ENCODE measurements around the gene STIM1.

Gene STIM1

GRCh38 chr11:3942160-3942955 is 86.9 kb downstream of the STIM1 start:
- no peak for TF ChIP-seq ZNF274 (IDR thresholded peaks at IDR 0.05; ENCODE audit: low read depth, low read length)
- no peak overlapping the region for H3K4me3 ChIP-seq (ENCODE audit: low read length)

- no peak for TF ChIP-seq ZNF274 (IDR thresholded peaks at IDR 0.05; ENCODE audit: low read depth, low read length)
- no peak overlapping the region for H3K4me3 ChIP-seq (ENCODE audit: low read length)
Measured at GRCh38 chr11:3942956-3943497, 87.6 kb downstream of the STIM1 start.

GRCh38 chr11:3944198-3944597 is 88.7 kb downstream of the STIM1 start:
- no peak overlapping the region for H3K4me3 ChIP-seq (ENCODE audit: low read length)

GRCh38 chr11:3946455-3947017 is 91.1 kb downstream of the STIM1 start:
- TF ChIP-seq ZNF274 (IDR thresholded peaks at IDR 0.05; ENCODE audit: low read depth, low read length) = no peak

More at GRCh38 chr11:3944198-3944597, 88.7 kb downstream of the STIM1 start:
- no peak for TF ChIP-seq ZNF274 (IDR thresholded peaks at IDR 0.05; ENCODE audit: low read depth, low read length)

GRCh38 chr11:3947061-3947460 is 91.6 kb downstream of the STIM1 start:
- peak overlapping the region; percentile 43; the same call in 1 of the 2 replicates for H3K4me3 ChIP-seq (ENCODE audit: low read length)
- no peak for TF ChIP-seq ZNF274 (IDR thresholded peaks at IDR 0.05; ENCODE audit: low read depth, low read length)

More at GRCh38 chr11:3946455-3947017, 91.1 kb downstream of the STIM1 start:
- H3K4me3 ChIP-seq (ENCODE audit: low read length) = peak overlapping the region; percentile 33; the same call in 1 of the 2 replicates

GRCh38 chr11:3949125-3949524 is 93.7 kb downstream of the STIM1 start:
- no peak overlapping the region for H3K4me3 ChIP-seq (ENCODE audit: low read length)
- TF ChIP-seq ZNF274 (IDR thresholded peaks at IDR 0.05; ENCODE audit: low read depth, low read length) = no peak

GRCh38 chr11:3950996-3951660 is 95.7 kb downstream of the STIM1 start:
- no peak for TF ChIP-seq ZNF274 (IDR thresholded peaks at IDR 0.05; ENCODE audit: low read depth, low read length)
- H3K4me3 ChIP-seq (ENCODE audit: low read length) = no peak overlapping the region

GRCh38 chr11:3952715-3953114 is 97.3 kb downstream of the STIM1 start:
- no peak overlapping the region for H3K4me3 ChIP-seq (ENCODE audit: low read length)
- no peak for TF ChIP-seq ZNF274 (IDR thresholded peaks at IDR 0.05; ENCODE audit: low read depth, low read length)

GRCh38 chr11:3953327-3953726 is 97.9 kb downstream of the STIM1 start:
- H3K4me3 ChIP-seq (ENCODE audit: low read length) = no peak overlapping the region
- TF ChIP-seq ZNF274 (IDR thresholded peaks at IDR 0.05; ENCODE audit: low read depth, low read length) = no peak

GRCh38 chr11:3954448-3955298 is 99.2 kb downstream of the STIM1 start:
- no peak overlapping the region for H3K4me3 ChIP-seq (ENCODE audit: low read length)
- TF ChIP-seq ZNF274 (IDR thresholded peaks at IDR 0.05; ENCODE audit: low read depth, low read length) = no peak

GRCh38 chr11:3955299-3955665 is 99.8 kb downstream of the STIM1 start:
- H3K4me3 ChIP-seq (ENCODE audit: low read length) = no peak overlapping the region
- no peak for TF ChIP-seq ZNF274 (IDR thresholded peaks at IDR 0.05; ENCODE audit: low read depth, low read length)

GRCh38 chr11:3956038-3956437 is 100.6 kb downstream of the STIM1 start:
- no peak overlapping the region for H3K4me3 ChIP-seq (ENCODE audit: low read length)
- no peak for TF ChIP-seq ZNF274 (IDR thresholded peaks at IDR 0.05; ENCODE audit: low read depth, low read length)

GRCh38 chr11:3956748-3957147 is 101.3 kb downstream of the STIM1 start:
- TF ChIP-seq ZNF274 (IDR thresholded peaks at IDR 0.05; ENCODE audit: low read depth, low read length) = no peak
- H3K4me3 ChIP-seq (ENCODE audit: low read length) = no peak overlapping the region

GRCh38 chr11:3957437-3957836 is 102.0 kb downstream of the STIM1 start:
- H3K4me3 ChIP-seq (ENCODE audit: low read length) = no peak overlapping the region
- no peak for TF ChIP-seq ZNF274 (IDR thresholded peaks at IDR 0.05; ENCODE audit: low read depth, low read length)
